HG02623 (cell line): ENCODE measurements around the gene RAB3IL1.
A peak's percentile ranks its signal among the peaks of the same experiment; 100 is the strongest.

Experiments used
- ATAC-seq: cut with Tn5 transposase; IDR thresholded peaks from one replicate; pipeline ENCODE4 v1.9.1; 2021; ENCODE audit warnings: moderate library complexity; ENCODE audit not compliant: unreplicated experiment

RAB3IL1 gene

DNA sequence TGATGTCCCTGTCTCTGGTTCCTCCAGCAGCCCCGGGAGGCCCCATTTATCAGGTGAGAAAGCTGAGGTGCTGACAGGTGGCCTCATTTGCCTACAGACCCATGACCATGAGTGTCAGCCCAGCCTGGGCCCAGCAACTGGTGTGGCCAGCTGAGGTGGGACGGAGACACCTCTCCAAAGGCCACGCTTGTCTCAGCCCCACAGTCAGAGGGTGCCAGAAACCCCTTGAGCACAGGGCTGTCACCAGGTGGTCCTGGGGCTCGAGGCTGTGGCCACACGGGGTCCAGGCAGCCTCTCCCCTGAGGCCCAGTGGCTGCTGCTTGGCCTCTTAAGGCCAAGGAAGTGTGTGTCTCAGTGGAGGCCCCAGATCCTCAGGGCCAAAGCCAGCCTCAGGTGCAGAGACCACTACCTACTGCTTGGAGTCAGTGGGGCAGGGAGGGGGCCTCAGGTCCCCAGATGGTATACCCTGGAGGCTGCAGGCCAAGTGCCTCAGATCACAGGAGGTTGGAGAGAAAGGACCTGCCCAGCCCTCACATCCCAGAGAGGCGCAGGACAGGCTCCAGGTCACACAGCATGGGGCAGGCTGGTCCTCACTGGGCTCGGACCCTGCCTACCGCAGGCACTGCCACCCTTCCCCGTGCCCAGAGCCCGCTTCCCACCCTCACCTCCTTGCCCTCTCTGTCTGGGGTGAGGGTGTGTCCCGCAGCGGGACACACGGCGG, 11.4 kb downstream of the RAB3IL1 start:
- no peak for ATAC-seq

DNA sequence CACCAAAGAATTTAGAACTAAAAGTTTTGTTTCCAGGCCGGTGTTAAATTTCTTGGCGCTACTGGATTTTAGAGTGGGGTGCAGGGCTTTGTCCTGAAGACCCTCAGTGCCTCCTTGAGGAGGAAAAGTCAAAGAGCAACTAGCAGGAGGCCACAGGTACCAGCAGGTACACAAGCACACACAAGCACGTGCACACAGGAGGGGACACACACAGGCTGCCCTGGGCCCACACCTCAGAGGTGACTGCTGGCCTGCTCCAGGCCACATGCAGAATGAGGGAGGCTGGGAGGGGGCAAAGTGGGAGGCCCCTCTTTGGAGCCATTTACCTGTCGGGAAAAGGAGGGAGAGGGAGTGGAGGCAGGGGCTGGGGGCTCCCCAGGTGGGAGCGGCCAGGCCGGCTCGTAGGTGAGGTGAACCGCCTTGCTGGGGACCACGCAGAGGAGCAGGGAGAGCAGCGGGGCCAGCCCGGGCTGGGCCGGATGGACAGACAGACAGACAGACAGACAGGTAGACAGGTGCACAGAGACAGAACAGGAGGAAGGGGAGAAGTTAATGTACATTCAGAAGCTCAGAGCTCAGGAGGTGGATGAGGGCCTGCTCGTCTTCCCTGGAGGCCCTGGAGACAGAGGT, 12.2 kb downstream of the RAB3IL1 start:
- ATAC-seq = no peak

DNA sequence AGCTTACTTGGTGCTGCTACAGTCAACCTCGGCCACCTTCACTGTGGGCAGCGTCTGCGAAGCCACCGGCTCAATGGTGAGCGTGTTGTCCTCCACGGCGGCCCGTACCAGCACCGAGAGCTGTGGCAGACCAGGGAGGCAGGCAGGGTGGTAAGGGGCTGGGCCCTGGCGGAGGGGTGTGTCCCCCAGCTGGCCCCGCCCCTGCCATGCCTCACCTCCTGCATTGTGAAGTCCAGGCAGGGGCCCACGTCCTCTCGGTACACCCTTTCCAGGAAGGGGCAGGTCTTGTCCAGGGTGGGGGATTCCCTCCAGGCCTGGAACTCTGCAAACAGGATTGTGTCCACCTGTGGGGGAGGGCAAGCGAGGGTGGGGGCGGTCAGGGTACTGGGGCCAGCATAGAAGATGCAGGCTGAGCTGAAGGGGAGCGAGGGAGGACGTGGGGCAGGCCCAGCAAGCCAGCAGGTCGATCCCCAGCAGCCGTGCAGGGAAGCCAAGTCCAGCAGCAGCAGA, 12.8 kb downstream of the RAB3IL1 start:
- no peak for ATAC-seq

DNA sequence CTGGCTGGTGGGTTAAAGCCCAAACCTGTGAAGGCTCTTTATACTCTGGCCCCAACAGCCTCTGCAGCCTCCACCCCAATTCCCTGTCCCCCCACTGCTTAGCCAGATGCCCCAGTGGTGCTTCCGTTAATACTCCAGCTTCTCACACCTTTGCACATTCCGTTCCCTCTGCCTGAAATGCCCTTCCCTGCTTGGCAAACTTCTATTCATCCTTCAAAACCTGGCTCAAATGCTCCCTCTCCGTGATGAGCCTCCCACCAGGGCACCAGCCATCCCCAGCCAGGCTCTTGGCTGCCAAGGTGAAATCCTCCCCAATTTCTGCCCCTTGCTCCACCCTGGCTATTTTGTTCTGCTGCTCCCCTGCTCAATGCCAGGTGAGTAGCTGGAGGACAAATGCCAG, 13.5 kb downstream of the RAB3IL1 start:
- ATAC-seq = no peak

DNA sequence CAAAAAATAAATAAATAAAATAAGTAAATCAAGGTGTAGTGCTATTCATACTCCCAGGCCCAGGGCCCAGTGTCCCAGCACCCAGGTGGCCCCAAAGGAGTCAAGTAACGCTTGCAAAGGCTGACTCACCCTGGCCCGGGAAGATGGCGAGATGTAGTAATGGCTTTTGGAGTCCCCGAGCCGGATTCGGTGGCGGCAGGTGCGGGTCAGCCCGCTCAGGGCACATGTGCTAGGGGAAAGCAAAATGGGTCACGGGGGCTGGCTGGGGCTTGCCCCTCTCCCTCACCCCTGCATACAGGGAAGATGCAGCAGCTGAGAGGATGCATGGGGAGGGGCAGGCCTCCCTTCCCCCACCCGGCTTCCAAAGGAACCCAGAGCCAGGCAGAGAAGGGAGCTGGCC, 15.1 kb downstream of the RAB3IL1 start:
- ATAC-seq = no peak

DNA sequence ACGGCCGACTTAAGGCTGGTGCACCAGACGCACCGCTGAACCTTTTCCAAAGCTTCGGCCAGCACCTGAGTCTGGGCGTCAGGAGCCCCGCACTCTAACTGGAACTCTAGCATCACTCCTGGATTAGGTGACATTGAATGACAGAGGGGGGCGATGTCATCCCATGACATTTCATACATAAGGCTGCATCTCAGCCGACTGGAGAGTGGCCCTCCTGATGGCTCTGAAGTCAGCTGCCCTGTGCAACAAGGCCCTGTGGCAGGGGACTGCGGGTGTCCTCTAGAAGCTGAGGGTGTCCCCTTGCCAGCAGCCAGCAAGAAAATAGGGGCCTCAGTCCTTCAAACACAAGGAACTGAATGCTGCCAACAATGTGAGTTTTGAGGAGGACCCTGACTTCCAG, 16.0 kb downstream of the RAB3IL1 start:
- ATAC-seq = no peak

DNA sequence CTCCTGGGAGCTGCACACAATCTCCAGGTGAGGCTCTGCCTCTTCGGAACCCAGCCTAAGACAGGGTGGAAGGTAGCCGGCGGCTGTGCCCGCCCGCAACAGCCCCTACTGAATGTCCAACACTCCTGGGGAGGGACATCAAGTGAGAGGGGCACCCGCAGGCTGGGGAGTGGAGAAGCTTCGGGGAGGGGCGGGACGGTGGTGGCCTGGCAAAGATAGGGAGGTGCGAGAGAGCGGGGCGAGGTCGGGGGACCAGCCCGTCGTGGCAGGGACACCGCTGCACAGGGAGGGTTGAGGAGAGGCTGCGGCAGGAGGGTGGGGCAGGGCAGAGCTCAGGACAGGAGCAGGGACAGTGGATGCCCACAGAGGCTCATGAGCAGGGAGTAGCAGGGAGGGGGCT, 17.1 kb downstream of the RAB3IL1 start:
- ATAC-seq = no peak

DNA sequence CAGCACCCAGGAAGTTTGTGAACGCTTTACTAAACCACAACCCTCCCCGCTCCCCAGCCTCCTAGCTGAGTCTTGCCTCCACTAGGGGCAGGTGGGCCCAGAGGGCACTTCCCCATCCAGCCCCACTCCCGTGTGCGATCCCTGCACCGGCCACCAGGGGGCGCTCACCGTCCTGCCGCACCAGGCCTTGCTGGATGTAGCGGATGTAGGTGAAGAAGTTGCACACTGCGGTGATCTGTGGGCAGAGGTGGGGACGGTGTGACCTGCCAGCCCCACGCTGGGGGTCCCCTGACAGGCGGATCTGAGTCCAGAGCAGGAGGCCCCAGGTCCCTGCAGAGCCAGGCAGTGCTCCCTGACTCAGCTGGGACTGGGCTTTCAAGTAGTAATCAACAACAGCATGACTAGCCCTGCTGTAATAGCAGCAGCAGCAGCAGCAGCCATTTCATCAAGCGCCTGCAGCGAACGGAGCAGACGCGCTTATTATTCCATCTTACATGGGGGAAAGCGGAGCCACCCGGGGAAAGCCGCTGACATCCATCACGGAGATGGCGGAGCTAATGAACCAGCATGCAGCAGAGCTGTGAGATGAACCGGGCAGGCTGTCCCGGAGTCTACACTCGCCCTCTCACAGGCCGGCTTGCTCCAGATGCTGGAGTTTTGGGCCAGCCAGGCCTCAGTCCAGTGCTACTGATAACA, 18.1 kb downstream of the RAB3IL1 start:
- peak; percentile 65 for ATAC-seq

DNA sequence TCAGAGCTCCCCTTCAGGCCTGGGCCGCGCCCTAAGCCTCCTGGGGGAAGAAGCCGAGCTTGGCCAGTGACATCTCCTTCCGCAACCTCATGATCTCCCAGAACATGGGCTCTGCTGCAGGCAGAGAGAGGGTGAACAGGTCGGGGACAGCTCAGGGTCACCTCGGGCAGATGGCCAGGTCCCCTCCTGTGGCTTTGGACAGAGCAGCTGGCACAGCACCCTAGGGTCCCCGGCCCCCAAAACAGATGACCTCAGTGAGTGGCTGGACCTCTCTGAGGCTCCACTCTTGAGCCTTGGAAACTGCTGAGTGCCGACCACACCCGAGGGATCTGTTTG, 19.2 kb downstream of the RAB3IL1 start:
- ATAC-seq = no peak

DNA sequence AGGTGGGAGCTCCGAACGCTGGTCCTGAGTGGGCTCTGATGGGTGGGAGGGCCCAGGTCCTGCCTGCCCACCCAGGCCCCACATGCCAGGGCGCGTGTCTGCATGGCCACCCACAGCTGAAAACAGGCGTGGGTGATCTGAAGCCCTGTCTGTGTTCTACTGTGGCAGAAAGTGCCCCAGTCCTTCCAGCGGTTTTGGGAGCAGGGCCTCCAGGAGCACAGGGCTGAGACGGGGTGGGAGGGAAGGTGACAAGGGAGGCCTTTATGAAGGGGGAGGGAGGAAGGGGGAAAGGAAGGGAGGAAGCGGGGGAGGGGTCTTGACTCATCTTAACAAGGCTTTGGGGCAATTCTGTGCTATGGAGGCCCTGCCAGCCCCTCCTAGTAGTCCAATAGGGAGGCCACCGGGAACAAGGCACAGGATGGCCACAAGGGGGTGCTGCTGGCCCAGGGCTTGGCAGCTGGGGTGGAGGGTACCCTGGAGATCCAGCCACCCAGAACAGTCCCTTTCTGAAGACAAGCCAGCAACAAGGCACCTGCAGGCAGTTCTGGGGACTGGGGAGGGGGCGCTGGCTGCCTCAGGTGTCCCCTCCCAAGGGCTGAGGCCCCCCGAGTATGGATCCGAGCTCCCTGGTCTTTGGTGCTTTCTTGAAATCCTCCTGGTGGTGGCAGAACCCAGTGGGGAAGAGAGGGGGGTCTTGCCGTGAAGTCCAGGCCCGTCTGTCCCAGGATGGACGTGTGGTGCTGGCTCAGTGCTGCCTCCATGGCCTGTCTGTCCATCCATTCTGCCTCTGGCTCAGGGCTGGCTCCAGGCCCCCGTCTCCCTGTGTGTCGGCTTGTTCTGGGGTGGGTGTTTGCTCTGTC, 19.7 kb downstream of the RAB3IL1 start:
- no peak for ATAC-seq

DNA sequence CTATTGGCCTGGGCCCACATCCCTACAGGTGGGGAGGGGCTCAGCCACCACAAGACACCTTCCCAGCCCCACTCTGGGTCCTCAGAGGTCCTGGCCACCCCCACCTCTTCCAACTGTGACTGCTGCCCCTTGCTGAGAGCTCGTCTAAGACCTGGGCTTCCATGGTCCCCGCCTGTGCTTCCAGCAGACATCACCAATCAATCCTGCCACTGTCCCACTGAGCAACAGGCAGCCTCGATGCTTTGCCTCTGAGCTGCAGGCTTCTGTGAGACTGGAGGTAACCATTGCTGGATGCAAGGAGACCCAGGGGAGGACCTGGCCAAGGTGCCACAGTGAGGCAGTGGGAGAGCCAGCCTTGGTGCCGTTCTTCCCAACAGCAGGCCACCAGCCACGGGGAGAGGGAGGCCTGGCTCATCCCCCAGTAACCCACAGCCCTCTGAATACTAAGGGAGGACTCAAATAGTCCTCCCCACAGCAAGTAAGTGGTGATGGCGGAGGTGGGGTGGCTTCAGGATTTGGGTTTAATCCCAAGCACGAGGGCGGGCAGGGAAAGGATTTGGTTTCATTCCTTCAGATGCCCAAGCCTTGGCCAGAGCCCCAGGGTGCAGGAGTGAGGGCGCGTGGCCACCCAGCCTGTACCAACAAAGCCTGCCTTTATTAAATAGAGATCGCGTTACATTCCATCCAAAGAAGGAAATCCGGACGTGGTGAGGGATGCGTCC, 20.5 kb downstream of the RAB3IL1 start:
- ATAC-seq = no peak

DNA sequence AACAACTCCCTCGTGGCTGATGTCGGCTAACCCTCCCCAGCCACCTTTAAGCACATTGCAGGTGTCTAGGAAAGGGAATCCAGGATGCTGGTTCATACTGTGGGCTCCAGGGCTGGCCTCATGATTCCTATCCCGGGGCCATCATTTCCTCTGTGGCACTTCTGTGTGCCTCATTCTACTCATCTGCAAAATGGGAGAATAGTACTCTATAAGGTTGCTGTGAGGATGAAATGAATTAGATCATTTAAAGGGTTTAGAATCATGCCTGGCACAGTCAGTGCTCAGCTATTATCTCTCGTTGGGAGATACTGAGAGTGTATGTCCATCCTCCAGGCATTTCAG, 21.7 kb downstream of the RAB3IL1 start:
- ATAC-seq = no peak

DNA sequence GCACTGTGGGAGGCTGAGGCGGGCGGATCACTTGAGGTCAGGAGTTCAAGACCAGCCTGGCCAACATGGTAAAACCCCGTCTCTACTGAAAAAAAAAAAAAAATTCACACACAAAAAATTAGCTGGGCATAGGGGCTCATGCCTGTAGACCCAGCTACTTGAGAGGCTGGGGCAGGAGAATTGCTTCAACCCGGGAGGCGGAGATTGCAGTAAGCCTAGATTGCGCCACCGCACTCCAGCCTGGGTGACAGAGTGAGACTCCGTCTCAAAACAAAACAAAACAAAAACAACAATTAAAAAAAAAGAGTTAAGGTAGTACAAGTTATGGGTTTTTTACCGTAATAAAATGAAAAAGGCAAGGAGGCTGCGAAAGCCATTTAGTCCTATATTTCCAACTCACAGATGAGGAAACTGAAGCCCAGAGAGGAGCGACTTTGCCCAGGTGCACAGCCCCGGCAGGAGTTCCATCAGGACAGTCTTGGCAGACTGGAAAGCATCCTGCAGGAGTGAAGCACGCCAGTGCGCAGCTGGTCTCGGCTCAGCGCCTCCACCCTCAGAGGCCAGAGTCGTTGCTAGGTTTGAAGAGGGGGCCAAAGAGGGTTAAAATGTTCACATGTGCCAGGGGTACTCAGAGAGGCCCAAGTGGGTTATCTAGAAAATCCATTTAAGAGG, 22.2 kb downstream of the RAB3IL1 start:
- no peak for ATAC-seq

DNA sequence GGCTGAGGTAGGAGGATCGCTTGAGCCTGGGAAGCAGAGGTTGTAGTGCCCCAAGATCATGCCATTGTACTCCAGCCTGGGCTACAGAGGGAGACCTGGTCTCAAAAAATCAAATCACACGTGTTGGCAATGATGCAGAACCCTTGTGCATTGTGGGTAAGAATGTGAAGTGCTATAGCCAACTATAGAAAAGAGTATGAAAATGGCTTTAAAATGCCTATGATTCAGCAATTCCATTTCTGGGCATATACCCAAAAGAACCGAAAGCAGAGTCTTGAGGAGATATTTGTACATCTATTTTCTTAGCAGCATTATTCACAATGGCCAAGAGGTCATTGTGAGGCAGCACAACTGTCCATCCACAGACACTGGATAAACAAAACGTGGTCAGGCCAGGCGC, 23.4 kb downstream of the RAB3IL1 start:
- ATAC-seq = no peak

DNA sequence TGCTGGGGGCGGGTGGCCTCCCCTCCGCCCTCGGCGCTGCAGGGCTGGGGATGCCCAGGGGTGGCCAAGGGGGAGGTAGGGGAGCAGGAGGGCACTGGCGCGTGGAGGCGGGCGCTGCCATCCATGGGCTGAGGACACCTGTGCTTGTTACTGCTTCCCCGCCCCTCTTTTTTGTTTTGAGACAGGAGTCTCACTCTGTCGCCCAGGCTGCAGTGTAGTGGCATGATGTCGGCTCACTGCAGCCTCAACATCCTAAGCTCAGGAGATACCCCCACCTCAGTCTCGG, 25.3 kb downstream of the RAB3IL1 start:
- peak; percentile 18 for ATAC-seq

DNA sequence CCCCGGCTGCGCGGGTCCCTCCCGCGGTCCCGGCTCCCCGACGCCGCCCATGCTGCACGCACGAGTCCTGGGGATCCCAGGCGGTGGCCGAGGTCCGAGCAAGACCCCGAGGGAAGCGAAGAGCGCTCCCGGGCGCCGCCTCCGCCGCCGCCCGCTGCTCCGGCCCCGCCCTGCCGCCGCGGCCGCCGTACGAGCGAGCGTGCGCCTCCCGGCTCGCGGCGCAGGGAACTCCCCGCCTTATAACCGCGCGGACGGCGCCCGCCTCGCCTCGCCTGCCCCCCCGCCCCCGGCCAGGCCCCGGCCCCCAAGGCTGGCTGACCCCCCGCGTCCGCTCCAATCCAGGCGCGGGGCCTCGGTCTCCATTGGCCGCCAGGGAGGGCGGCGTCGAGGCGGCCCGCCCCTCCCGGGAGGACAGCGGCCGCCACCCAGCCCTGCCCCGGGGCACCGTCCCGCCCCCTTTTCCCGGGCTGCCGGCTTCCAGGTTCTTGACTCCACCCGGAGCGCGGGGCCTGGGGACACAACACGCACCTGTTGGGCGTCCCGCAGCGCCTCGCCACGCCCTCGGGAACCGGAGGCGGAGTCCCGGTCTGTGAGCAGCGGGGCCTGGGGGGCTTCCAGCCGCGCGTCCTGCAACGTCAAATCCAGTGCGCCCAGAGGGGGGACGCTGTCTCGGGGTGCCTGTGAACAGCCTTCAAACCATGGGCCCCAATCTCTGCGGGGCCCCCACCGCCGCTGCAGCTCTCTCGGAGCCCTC, 25.9 kb downstream of the RAB3IL1 start, which contains the start of gene FADS3:
FADS3 (minus strand) TSS at position 215 of the 754 bp plus-strand sequence; CDS start at position 51, 164 bp downstream.
- ATAC-seq = peak; percentile 50

DNA sequence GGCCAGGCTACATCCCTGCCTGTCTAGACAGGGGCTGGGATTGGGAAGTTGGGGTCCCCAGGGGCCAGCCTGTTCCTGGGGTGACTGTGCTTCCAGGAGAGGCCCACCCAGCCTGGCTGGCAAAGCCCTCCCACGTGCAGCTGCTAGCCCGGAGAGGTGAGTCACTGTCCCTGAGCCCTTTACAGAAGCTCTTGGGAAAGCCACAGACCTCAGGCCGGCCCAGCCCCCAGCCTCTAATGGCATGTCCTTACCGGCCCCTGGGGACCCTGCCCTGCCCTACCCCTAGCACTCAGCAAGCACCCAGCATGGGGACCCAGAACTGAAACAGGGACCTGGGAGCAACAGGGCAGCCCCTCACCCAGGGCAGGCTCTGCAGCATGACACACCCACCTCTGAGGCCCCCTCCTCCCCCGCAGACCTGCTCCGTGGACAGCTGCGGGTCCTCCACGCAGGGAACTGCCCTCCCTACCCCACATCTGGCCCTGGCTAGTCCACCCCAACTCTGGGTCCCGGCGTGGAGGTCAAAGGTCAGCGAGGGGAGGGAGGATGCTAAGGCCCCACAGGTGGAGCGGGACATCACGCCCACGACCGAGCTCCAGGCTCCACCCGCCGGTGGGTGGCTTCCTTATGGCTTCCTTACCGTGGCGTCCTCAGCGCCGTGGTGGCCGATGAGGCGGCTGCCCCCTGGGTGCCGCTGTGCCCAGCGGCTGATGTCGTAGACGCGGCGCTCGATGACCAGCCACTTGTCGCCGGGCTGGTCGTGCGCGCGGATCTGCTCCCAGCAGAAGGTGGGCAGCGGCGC, 26.6 kb downstream of the RAB3IL1 start:
- ATAC-seq = peak; percentile 10

DNA sequence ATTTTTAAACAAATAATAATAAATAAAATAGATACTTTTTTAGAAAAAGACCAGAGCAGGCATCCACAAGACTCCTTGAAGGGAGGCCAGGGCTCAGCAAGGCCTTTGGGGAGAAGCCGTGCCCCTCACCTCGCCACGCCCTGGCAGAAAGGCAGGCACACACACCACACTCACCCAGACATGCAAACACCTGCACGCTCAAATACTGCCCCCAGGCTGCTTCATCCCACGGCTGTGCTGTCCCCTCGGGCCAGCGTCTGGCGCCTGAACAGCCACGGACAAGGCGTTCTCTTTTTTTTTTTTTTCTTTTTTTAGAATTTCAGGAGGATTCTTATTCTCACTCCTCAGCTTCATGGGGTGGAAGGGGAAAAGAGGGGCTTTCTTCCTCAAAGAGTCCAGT, 27.5 kb downstream of the RAB3IL1 start:
- ATAC-seq = no peak

DNA sequence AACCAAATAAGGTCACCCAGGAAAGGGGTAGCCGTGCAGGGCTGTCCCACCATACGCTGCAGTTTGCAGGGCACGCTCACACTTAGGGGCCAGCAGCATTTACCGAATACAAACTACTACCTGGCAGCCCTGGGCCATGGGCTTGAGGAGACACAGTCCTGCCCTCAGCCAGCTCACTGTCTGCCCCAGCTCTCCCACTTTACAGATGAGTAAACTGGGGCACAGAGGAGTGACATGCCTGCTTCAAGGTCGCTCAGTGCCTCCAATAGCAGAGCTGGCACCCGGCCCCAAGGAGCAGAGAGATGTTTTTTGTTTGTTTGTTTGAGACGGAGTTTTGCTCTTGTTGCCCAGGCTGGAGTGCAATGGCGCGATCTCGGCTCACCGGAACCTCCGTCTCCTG, 28.8 kb downstream of the RAB3IL1 start:
- no peak for ATAC-seq
